Skin of body (tissue), 2 donors: ENCODE data around the gene GEMIN5. TPM values are rescaled to one million over a fixed set of nuclear protein-coding genes. Genes with fewer than 3 reads are reported as not detected.
A peak's percentile ranks its signal among the peaks of the same experiment; 100 is the strongest.
"Not testable (repeated sequence)": the region's sequence is repeated elsewhere in the genome, so short reads cannot be mapped to it uniquely, and the experiment has no call there.

Source experiments
- DNase-seq: peaks from one replicate; lab custom pipeline; 2025; lab: John Stamatoyannopoulos, UW
- total RNA-seq: library from RNA; depleted of rRNA; stranded (reverse); fragments of >200 nt; gene quantifications from one replicate; pipeline ENCODE4 v1.2.3, GENCODE V29; 2014

The GEMIN5 gene, protein sequence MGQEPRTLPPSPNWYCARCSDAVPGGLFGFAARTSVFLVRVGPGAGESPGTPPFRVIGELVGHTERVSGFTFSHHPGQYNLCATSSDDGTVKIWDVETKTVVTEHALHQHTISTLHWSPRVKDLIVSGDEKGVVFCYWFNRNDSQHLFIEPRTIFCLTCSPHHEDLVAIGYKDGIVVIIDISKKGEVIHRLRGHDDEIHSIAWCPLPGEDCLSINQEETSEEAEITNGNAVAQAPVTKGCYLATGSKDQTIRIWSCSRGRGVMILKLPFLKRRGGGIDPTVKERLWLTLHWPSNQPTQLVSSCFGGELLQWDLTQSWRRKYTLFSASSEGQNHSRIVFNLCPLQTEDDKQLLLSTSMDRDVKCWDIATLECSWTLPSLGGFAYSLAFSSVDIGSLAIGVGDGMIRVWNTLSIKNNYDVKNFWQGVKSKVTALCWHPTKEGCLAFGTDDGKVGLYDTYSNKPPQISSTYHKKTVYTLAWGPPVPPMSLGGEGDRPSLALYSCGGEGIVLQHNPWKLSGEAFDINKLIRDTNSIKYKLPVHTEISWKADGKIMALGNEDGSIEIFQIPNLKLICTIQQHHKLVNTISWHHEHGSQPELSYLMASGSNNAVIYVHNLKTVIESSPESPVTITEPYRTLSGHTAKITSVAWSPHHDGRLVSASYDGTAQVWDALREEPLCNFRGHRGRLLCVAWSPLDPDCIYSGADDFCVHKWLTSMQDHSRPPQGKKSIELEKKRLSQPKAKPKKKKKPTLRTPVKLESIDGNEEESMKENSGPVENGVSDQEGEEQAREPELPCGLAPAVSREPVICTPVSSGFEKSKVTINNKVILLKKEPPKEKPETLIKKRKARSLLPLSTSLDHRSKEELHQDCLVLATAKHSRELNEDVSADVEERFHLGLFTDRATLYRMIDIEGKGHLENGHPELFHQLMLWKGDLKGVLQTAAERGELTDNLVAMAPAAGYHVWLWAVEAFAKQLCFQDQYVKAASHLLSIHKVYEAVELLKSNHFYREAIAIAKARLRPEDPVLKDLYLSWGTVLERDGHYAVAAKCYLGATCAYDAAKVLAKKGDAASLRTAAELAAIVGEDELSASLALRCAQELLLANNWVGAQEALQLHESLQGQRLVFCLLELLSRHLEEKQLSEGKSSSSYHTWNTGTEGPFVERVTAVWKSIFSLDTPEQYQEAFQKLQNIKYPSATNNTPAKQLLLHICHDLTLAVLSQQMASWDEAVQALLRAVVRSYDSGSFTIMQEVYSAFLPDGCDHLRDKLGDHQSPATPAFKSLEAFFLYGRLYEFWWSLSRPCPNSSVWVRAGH (N-terminal part only)
- total RNA-seq, result 16.6 TPM

- peak; percentile 79 for DNase-seq
Observed at GRCh38 chr5:154937718-154938466, at the start of gene GEMIN5. Gene GEMIN5 (minus strand): TSS chr5:154938211. CDS start chr5:154938133, 78 bp downstream.

GRCh38 chr5:154986151-154986550 is 48.1 kb upstream of the GEMIN5 start:
- no peak for DNase-seq

DNA sequence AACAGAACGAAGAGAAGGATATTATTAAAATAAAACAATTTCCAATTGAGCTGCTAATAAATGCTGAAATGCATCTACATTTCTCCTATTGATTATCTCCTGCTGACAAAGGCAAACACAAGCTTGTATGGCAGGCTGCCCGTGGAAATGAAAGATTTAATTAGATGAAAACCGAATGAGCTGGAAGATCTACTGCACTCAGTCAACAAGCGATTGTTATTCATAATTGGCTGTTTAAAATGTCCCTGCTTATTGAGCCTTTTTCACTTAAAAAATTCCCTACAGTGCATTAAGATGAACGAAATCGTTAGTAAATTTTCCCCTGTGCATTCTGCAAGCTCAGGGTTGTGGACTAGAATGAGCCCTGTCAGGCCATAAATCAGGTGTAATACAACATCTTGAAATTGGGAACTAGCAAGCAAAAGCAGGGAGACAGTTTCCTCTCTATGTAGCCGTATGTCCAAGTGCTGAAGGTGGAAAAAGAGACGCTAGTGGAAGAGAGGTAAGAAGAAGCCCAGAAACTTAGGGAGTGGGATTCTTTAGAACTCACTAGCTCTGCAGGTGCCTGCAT is 47.0 kb upstream of the GEMIN5 start:
- no peak for DNase-seq

GRCh38 chr5:154978294-154978693 is 40.3 kb upstream of the GEMIN5 start:
- DNase-seq, result not testable (repeated sequence)

DNA sequence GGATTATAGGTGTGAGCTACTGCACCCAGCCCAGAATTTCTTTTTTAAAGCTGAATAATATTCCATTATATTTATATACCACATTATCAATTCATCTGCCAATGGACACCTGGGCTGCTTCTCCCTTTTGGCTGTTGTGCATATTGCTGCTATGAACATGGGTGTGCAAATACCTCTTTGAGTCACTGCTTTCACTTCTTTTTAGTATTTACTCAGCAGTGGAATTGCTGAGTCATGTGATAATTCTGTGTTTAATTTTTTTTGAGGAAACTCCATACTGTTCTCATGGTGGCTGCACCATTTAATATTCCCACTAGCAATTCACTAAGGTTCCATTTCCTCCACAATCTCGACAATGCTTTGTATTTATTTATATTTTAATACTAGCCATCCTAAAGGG is 39.4 kb upstream of the GEMIN5 start:
- DNase-seq, result no peak

- not testable (repeated sequence) for DNase-seq
Observed at GRCh38 chr5:154976082-154976481, 38.1 kb upstream of the GEMIN5 start.

GRCh38 chr5:154972476-154973080 is 34.6 kb upstream of the GEMIN5 start:
- no peak for DNase-seq

GRCh38 chr5:154971501-154971900 is 33.5 kb upstream of the GEMIN5 start:
- no peak for DNase-seq

DNA sequence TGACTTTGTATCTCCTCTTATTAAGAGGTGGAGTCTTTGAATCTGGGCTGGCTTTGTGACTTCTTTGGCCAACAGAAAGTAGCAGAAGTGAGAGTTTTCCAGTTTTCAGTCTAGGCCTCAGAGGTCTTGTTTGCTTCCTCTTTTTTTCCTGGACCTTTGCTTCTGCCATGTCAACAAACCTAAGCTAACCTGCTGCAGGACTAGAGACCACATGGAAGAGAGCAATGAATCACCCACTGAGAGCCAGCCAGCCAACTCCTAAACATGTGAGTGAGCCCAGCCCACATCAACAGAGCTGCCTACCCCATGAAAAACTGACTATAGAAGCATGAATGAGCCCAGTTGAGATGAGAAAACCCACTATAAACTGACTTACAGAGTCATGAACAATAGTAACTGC is 32.7 kb upstream of the GEMIN5 start:
- no peak for DNase-seq

DNA sequence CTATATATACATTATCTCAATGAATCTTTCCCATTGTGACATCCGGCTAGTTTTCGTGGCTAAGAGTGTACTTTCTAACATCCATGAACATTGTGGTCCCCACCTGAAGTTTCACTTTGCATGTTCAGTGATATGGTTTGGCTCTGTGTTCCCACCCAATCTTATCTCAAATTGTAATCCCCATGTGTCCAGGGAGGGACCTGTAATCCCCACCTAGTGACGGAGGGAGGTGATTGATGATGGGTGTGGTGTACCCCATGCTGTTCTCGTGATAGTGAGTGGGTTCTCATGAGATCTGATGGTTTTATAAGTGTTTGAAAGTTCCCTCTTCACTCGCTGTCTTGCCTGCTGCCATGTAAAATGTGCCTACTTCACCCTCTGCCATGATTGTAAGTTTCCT is 30.9 kb upstream of the GEMIN5 start:
- DNase-seq, result no peak

DNA sequence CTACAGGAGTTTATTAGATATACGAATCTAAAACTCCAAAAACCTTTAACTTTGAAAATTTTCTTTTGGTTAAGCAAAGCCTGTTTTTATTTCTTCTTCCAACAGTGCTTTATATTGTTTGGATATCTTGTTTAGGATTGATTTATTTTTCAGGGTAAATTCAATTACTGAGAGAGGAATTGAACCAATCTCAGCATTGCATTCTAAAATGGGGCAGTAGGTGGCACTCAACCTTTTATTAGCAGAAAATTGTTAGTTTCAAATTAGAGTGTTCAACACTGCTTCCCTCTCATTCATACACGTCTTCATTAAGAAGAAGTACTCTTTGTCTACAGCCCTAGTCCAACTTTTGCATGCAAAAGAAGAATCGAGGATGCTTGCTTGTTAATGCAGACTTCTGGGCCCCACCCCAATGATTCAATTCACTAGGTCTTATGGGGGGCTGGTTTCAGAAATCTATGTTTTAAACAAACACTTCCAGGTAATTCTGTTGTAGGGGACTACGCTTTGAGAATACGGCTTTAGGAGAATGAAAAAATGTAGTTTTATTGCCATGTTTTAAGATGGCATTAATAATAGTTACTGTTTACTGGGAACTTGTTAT is 29.5 kb upstream of the GEMIN5 start:
- no peak for DNase-seq

- no peak for DNase-seq
Observed at GRCh38 chr5:154966874-154967273, 28.9 kb upstream of the GEMIN5 start.

- DNase-seq, result no peak
Observed at GRCh38 chr5:154966081-154966841, 28.2 kb upstream of the GEMIN5 start.

- DNase-seq, result no peak
Observed at GRCh38 chr5:154962494-154962893, 24.5 kb upstream of the GEMIN5 start.

- DNase-seq, result no peak
Observed at GRCh38 chr5:154956712-154957111, 18.7 kb upstream of the GEMIN5 start.

DNA sequence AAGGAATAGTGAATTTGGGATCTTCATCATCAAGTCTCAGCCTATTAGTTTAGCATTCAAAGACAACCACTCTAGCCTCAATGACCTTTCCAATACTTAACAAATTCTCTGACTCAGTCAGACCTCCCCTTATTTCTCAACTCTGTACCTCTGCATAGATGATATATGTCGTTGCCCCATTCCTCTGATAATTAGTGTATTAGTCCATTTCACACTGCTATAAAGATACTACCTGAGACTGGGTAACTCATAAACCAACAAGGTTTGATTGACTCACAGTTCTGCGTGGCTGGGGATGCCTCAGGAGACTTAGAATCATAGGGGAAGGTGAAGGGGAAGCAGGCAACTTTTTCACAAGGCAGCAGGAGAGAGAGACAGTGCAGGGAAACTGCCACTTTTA is 11.8 kb upstream of the GEMIN5 start:
- no peak for DNase-seq

DNA sequence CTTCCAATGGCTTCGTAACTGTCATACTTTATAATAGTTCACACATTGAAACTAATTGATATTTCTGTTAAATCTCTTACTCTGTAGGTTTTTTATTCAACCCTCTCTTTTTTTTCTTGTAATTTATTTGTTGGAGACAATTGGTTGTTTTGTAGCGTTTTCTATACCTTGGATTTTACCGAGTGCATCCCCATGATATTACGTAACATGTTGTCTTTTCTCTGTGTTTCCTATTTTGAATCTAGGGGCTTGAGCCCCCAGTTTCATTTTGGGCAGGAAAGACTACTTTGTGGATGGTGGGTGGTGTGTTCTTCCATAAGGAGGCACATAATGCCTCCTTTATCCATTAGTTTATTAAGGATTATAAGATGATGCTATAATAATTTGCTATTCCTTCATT is 10.3 kb upstream of the GEMIN5 start:
- no peak for DNase-seq

DNA sequence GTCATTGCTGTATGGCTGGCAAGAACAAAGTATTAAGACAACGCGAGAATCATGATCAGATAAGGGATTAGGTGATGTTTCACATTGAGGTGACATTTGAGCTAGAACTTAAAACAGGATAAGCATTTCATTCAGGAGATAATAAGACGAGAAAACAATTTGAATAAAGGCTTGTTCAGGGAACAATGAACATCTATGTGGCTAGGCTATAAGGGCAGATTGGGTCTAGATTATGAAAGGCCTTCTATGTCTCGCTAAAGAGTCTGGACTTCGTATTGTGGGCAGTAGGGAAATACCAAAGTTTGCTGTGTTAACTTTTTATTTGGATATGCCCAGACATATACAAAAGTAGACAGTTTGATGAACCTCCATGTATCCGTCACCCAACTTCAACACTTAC is 9.8 kb upstream of the GEMIN5 start:
- DNase-seq, result no peak
